ENCODE data around the gene XRCC1.

Gene XRCC1, protein sequence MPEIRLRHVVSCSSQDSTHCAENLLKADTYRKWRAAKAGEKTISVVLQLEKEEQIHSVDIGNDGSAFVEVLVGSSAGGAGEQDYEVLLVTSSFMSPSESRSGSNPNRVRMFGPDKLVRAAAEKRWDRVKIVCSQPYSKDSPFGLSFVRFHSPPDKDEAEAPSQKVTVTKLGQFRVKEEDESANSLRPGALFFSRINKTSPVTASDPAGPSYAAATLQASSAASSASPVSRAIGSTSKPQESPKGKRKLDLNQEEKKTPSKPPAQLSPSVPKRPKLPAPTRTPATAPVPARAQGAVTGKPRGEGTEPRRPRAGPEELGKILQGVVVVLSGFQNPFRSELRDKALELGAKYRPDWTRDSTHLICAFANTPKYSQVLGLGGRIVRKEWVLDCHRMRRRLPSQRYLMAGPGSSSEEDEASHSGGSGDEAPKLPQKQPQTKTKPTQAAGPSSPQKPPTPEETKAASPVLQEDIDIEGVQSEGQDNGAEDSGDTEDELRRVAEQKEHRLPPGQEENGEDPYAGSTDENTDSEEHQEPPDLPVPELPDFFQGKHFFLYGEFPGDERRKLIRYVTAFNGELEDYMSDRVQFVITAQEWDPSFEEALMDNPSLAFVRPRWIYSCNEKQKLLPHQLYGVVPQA

GRCh38 chr19:43575156-43575950, at the start of gene XRCC1, which contains the start of gene PINLYP:
XRCC1 (minus strand) TSS chr19:43575527; CDS start chr19:43575458, 69 bp downstream.
PINLYP (plus strand) TSS chr19:43575801; CDS start chr19:43577192, 1,391 bp downstream.
- FAIRE-seq (peak; percentile 96), DNase-seq (ENCODE audit: insufficient read length, low spot score) (peak; percentile 92)

GRCh38 chr19:43624933-43625332, 49.6 kb upstream of the XRCC1 start:
- FAIRE-seq: no peak

DNA sequence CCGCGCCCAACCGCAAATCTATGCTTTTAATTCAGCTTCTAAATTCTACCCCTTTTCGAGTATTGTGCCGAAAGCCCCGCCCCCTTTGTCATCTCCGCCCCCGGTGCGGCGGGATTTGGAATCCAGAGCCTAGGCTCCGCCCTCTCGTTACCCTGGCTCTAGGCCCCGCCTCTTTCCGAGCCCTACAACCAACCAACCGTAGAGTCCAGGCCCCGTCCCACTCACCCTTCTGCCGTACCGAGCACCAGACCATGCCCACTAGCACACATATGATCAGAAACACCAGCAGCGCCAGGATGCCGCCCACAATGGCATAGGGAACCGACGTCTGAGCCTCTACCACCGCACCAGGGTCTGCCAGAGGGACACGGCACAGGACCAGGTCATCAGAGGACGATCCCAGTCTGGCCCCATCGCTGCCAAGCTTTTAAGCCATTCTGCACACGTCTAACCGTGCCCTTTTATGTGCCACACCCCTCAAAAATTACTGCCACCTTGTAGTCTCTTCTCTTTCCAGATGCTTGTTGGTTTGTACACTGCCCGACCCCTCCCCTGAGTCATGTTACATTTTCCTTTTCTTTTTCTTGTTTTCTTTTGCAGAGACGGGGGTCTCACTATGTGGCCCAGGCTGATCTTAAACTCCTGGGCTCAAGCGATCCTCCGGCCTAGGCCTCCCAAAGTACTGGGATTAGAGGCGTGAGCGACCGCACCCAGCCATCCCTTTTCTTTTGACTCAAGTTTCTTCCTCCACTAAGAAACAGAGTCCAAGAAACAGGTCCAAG, 48.8 kb upstream of the XRCC1 start:
- no peak for DNase-seq (ENCODE audit: insufficient read length, low spot score)
- no peak for FAIRE-seq

More at GRCh38 chr19:43624933-43625332, 49.6 kb upstream of the XRCC1 start:
- DNase-seq (ENCODE audit: insufficient read length, low spot score): peak; percentile 59

DNA sequence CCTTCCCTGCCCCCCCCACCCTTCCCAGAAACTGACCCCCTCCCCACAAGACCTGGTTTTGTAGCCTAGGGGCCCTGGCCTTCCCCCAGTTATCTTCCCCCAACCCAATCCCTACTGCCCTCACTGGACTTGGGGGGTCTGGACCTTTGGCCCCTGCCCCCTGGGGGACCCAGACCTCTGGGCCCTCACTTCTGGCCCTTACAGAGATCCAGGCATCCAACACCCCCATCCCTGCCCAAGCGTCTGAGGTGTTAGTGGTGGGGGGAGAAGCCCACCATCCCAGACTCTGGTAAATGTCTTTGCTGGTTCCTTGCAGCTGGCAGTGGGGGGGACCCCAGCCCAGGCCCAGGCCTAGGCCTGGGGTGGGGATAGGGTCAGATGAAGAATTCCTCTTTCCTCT, 47.6 kb upstream of the XRCC1 start:
- DNase-seq (ENCODE audit: insufficient read length, low spot score): no peak
- FAIRE-seq: no peak

DNA sequence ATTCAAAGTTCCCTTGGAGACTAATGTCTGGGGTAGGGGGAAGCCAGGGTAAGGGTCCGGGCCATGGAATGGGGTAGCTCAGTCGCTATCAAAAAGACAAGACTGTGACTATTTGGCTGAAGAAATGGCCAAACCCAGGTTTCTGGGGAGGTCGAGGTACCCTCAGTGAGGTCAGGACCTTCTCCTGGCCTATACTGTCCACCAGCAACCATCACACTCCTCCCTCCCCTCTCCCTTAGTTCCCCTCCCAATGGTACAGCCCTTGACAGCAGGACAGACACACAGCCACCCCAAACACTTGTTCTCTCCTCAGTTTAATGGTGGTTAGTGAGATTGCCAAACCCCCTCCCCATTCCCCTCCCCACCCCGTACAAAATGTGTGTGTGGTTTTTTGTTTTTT, 46.7 kb upstream of the XRCC1 start:
- no peak for DNase-seq (ENCODE audit: insufficient read length, low spot score)
- FAIRE-seq: no peak

- no peak for DNase-seq (ENCODE audit: insufficient read length, low spot score)
- FAIRE-seq: peak; percentile 14
Observed at GRCh38 chr19:43620061-43621001, 45.0 kb upstream of the XRCC1 start.

DNA sequence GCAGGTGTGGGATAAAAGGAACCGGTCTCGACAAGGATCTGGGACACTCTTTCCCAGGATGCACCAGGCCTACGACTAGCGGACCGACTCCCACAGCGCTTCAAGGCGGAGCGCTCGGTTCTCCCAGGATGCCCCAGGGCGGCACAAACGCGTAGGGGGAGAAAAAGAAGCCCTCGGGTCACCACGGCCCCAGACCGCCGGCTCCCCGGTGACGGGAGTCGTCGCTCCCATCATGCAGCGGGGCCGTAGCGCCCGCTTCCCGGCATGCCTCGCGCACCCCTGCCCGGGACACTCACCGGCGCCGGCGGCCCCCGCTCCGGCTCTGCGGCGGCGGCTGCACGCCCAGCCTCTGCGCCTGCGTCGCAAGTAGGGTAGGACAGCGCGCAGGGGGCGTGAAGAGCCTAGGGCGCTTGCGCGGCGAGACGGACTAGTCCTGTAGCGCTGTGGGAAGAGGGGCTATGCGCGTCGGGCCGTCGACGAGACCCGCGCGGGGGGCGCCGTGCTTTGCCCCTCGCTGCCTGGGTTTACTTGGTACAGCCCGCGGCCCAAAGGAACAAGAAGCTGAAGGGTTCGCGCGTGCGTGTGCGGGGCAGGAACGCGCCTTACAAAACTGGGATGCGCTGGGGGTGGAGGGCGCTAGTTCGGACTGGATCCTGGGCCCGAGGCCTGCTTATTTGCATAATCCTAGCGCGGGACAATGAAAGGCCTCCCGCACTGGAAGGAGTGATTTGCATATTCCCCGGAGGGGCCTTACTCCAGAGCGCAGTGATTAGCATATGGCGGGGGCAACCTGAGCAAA, 44.1 kb upstream of the XRCC1 start, which contains the start of gene ZNF428:
TSS of gene ZNF428 (minus strand) at position 368 of the 799 bp plus-strand sequence. CDS start 5,325 bp downstream, outside the sequence.
- peak; percentile 93 for DNase-seq (ENCODE audit: insufficient read length, low spot score)
- FAIRE-seq: peak; percentile 96

GRCh38 chr19:43618921-43619261, 43.6 kb upstream of the XRCC1 start:
- DNase-seq (ENCODE audit: insufficient read length, low spot score): peak; percentile 58
- FAIRE-seq: no peak

GRCh38 chr19:43616954-43617353, 41.6 kb upstream of the XRCC1 start:
- FAIRE-seq (no peak), DNase-seq (ENCODE audit: insufficient read length, low spot score) (no peak)

DNA sequence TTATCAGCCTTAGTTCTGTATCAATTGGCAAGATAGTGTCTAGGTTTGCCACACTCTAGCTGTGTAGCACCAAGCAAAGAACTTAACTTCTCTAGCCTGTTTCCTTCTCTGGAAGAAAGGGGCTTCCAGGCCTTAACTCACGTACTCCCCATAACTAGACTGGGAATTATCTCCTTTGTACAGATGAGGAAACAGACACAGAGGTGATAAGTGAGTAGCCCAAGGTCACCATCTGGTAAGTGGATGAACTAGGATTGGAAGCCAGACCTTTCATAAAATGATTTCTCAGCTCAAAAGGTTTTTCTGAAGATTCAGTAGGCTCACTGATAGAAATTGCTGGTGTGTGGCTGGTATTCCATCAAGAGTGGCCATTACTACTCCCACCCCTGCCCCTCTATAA, 41.0 kb upstream of the XRCC1 start:
- no peak for FAIRE-seq

DNA sequence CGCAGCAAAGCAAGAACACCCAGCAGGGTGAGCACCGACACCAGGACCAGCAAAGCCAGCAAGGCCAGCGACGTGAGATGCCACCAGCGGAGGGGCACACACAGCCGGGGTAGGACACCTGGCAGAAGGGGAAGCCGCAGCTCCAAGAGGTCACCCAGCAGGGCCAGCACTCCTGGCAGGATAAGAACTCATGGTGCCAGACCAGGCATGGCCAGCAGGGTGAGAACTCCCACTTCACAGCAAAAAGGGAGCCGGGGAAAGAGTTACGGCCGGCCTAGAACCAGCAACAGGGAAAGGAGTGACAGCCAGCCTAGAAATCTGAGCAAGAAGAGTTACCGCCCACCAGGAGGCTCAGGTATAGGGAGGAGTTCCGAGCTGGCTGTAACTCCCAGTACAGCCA, 37.0 kb upstream of the XRCC1 start:
- DNase-seq (ENCODE audit: insufficient read length, low spot score) (no peak), FAIRE-seq (no peak)

More for the DNA sequence above, 41.0 kb upstream of the XRCC1 start:
- DNase-seq (ENCODE audit: insufficient read length, low spot score): no peak

GRCh38 chr19:43611788-43612187, 36.5 kb upstream of the XRCC1 start, which contains the start of gene SRRM5:
SRRM5 (plus strand) TSS chr19:43612088; CDS start chr19:43612122, 34 bp downstream.
- no peak for FAIRE-seq

GRCh38 chr19:43610493-43610892, 35.2 kb upstream of the XRCC1 start:
- DNase-seq (ENCODE audit: insufficient read length, low spot score) (no peak), FAIRE-seq (no peak)

More at GRCh38 chr19:43611788-43612187, 36.5 kb upstream of the XRCC1 start, which contains the start of gene SRRM5:
- DNase-seq (ENCODE audit: insufficient read length, low spot score): no peak

DNA sequence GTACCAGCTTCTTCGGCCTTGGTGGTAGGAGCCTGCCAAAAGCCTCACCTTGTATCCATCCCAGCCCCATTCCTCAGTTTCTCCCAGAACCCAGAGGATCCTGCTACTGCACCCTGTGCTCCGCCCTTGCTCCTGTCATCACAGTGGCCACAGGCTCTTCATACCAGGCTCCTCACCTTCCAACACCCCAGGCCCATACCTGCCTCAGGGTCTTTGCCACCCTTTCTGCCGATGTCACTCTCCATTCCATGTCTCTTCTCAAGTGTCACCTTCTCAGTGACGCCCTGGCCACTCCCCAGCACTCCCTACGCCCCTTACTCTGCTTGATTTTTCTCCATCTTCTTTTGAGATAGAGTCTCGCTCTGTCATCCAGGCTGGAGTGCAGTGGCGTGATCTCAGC, 34.5 kb upstream of the XRCC1 start:
- no peak for FAIRE-seq

DNA sequence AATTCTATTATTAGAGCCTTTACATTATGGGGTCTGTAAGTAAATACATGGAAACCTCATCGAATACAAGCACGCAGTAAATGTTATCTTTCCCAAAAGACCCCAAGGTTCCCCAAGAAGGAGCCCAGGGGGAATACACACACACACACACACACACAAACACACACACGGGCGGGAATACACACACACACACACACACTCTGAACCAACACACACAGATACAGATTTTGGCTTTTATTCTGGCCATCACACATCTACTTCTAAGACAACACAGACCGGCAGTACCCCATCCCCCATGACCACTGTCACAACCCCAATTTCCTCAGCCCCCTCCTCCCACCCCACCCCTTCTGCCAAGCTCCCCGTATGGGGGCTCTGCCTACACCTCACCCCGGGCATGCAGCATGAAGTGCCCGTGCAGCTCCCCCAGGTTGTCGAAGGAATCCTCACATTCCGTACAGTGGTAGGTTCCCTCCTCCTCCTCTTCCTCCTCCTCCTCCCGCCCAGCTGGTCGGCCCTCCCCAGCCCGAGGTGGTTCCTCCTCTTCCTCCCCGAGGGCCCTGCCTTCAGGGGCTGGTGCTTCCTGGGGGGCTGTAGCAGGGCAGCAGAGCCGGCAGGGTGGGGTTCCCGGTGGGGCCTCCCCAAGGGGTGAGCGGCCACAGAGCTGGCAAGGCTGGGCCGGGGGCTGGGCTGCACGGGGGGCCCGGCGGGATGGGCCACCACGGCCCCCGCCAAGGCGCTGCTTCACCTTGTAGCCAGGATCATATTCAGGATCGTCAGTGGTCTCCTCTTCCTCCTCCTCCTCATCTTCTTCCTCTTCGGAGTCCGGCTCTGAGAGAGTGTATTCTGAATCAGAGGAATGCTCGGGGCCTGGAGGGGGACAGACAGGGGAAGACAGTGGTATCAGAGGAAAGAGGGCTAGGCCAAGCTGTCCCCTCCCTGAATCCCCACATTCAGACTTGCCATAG, 32.2 kb upstream of the XRCC1 start:
- DNase-seq (ENCODE audit: insufficient read length, low spot score) (no peak), FAIRE-seq (no peak)

More for the DNA sequence above, 34.5 kb upstream of the XRCC1 start:
- DNase-seq (ENCODE audit: insufficient read length, low spot score): no peak

GRCh38 chr19:43606569-43607229, 31.4 kb upstream of the XRCC1 start:
- DNase-seq (ENCODE audit: insufficient read length, low spot score): no peak
- no peak for FAIRE-seq
